NCI-H2107 (cell line): ENCODE data around the gene HDAC4.

Experiments used
- DNase-seq: peaks from one replicate; lab custom pipeline; 2025; lab: John Stamatoyannopoulos, UW

The HDAC4 gene

DNA sequence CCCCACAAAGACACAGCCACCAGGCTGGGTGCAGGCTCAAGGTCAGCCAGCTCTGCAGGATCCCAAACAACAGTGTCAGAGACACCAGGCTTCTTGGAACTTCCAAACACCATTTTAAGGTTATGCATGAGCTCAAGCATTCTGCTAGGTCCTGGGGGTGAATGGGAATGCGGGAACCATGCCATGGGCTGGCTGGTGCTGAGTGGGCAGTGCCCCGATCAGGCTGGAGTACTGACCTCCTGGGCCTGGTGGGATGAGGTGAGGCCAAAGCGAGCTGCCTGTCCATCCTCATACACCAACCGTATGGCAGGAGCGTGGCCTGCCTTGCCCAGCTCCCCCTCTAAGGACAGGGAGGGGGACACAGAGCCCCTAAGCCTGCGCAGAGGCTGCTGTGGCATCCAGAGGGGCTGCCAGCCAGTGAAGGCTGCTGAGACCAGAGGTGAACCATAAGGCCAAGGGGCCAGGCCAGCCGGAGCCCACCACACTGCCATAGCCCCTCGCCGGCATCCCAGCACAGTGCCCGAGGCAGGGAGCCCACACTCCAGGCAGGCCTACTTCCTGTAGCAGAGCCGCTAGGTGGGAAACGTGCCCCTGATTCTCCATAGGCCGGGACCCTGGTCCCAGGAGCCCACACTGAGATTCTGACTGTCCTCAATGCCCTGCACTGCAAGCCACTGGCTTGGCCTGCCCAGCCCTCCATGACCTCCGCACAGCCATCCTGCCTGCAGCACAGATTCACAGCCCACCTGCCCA lies 135.0 kb downstream of the HDAC4 start:
- no peak for DNase-seq

DNA sequence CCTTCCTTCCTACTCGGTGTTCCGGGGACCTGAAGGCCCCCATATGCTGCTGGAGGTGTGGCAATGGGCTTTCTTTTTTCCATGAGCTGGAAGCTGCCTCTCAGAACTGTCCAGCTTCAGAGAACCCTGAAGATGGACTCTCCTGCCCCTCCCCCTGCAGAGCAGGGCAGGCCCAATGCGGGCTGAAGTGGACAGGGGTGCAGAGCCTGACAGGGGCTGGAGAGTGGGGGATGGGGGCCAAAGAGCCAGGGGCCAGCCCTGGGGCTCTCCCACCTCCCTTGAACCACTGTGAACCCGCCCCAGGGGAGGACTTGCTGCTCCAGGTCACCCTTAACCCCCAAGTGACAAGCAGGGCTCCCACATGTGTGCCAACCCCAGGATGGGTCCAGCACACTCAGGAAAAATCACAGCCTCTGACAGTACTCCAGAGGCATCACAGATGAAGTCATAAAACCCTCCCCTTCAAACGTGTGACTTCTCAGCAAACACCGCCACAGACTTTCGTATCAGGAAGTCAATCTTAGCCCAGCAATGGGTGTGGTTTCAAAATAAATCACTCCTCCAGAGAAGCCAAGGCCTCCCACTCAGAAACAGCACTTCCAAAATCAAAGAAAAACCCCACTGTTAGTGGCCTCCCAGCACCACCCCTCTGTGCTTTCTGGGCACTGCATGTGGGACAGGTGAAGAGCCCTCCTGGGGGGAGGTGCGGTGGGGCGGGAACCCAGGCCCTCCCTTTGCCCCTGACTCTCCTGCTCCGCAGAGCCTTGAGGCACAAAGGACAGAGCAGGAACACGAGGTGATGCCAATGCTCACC lies 135.8 kb downstream of the HDAC4 start:
- DNase-seq: no peak

- no peak for DNase-seq
Observed at GRCh38 chr2:239264492-239264837, 136.4 kb downstream of the HDAC4 start.

GRCh38 chr2:239263669-239264491 lies 136.9 kb downstream of the HDAC4 start:
- DNase-seq: no peak

- no peak for DNase-seq
Observed at GRCh38 chr2:239263231-239263630, 137.6 kb downstream of the HDAC4 start.

DNA sequence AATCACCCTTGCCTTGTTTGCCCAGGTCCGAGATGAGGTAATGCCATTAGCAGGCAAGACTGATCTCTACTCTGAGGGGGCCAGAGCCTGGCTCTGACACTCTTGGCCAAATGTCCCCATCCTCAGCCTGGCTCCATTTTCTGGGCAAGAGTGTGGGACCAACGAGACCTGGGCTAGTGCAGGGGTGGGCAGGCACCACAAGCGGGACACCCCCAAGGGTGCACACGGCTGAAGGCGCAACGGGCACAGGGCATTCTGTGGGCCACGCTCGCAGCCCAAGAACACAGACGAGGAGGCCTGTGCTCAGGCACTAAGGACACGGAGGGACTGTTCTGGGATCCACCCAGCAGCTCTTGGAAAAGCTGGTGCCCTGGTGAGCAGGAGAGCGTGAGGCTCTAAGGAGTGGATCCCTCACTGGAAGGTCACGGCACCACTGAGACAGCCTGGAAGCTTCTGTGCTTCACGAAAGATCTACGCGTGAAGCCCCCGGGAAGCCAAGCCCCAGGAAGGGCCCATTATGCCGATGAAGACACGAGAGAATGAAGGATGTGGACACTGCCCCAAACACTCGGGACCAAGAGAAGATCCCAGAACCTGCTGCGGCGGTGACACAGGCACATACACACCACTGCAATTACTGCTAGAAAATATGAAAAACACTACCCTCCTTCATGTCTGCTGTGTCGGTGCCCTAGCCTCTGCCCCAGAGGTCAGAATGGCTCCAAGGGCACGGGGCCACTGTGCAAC lies 138.2 kb downstream of the HDAC4 start:
- no peak for DNase-seq

GRCh38 chr2:239261796-239262483 lies 138.9 kb downstream of the HDAC4 start:
- no peak for DNase-seq

- DNase-seq: no peak
Observed at GRCh38 chr2:239261356-239261755, 139.5 kb downstream of the HDAC4 start.

DNA sequence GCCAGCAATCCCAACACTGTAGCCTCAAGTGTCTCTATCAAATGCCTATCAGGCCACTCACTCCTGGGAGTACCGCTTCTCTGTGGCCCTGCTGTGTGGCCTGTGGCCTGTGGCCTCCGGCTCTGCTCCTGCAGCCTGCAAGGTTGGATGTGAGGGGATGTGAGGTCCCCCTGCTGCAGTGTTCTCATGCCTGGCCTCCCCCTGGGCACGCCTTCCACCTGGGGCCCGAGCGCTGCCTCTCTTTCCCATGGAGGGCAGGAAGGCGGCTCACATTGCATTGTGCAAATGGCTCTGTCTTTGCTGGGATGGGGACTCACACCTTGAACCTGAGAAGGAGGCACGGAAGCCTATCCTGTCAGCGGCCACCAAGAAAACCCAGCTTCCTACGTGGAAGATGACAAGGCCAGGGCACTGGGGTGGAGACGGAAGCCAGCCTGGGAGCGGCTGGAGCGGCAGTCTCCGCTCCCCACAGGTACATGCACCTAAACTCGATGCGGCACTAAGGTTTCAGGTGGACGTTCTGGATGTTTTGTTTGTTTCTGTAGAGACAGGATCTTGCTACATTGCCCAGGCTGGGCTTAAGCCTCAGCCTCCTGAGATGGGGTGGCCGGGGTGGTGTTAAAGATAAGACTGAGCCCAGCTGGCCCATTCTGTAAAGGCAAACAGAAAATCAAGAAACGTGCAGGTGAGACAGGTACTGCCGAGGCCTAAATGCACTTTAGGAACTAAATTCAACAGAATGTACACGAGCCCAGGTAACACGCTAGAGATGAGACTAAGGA lies 140.1 kb downstream of the HDAC4 start:
- no peak for DNase-seq

DNA sequence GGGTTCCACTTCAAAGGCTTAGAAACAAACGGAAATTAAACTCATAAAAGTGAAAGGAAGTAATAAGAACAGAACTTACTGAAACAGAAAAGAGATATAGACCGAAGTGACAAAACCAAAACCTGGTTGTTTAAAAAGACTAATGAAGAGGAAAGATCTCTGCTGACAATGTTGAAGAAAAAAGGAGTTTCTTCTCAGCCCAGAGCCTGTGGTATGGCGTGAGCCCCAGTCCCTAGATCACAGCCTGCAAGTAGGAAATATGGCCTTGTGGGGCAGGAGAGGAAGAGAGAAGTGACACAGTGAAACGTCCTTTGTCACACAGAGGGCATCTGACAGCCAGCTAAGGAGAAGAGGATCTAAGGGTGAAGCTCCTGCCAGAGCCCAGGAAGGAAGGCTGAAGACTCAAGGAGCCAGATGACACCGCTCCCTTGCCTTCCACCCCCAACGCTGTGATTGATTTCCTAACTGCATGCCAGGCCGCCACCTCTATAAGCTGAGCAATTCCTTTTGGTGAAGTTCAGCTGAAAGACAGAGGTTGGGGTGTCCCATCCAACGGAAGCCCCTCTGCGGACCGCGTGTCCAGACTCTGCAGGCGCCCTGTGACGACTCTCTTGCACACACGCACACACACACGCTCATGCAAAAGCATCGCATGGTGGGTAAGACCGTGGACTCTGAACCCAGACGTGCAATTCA lies 141.1 kb downstream of the HDAC4 start:
- DNase-seq: no peak

DNA sequence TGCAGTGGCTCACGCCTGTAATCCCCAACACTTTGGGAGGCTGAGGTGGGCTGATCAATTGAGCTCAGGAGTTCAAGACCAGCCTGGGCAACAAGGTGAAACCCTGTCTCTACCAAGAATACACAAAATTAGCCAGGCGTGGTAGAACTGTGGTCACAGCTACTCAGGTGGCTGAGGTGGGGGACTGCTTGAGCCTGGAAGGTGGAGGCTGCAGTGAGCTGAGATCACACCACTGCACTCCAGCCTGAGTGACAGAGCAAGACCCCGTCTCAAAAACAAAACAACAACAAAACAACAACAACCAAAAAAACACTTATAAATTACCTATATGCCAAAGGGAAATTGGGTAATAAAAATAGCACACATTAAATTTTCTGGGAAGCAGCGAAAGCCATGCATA lies 141.6 kb downstream of the HDAC4 start:
- no peak for DNase-seq

DNA sequence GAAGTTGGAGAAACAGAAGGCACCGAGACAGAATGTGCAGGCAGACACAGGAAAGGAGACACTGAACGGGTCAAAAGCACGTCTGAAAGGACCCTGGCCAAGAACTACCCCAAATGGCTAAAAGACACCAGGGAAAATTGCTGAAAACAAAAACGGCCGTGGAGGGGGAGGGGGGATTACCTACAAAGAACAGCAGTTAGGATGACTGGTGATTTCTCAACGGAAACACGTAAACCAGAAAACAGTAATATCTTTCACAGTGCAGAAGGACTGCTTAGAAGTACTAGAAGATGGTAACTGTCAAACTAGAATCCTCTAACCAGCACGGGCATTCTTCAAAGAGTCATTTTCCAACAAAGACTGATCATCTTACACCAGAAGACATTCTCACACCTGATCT lies 142.6 kb downstream of the HDAC4 start:
- DNase-seq: no peak

- DNase-seq: no peak
Observed at GRCh38 chr2:239257511-239257937, 143.3 kb downstream of the HDAC4 start.

DNA sequence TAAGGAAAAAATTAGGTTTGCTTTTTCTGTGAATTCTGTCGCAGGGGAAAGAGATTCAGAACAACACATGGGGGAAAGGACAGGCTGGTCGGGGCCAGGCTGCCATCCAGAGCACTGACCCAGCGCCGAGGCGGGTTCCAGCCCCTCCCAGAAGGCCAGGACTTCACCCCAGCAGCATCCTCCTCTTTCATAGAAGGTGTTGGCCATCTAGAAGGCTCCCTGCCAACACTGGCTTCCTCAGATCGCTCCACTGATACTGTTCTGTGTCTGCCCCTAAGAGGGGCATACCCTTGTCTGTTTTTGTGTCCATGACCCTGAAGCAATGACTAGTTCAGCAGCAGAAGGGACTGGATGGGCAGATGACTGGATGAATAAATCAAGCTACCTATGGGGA lies 144.5 kb downstream of the HDAC4 start:
- DNase-seq: no peak

- no peak for DNase-seq
Observed at GRCh38 chr2:239255628-239256349, 145.0 kb downstream of the HDAC4 start.

DNA sequence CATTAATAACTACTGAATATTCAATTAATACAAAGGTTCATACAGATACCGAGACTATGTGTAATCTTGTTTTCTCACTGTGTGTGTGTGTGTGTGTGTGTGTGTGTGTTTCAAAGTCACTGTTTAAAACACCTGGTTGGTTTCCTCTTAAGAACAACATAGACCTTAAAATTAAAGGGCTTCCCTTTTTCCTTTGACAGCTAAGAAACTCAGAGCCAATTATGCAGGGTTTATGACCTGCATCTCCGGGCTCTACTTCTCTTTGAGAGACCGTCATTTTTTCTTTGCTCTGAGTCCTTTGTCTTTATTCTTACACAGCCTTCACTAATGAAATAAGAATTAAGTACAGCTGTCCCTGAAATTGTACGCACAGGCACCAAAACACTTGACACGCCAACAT lies 145.6 kb downstream of the HDAC4 start:
- DNase-seq: no peak

DNA sequence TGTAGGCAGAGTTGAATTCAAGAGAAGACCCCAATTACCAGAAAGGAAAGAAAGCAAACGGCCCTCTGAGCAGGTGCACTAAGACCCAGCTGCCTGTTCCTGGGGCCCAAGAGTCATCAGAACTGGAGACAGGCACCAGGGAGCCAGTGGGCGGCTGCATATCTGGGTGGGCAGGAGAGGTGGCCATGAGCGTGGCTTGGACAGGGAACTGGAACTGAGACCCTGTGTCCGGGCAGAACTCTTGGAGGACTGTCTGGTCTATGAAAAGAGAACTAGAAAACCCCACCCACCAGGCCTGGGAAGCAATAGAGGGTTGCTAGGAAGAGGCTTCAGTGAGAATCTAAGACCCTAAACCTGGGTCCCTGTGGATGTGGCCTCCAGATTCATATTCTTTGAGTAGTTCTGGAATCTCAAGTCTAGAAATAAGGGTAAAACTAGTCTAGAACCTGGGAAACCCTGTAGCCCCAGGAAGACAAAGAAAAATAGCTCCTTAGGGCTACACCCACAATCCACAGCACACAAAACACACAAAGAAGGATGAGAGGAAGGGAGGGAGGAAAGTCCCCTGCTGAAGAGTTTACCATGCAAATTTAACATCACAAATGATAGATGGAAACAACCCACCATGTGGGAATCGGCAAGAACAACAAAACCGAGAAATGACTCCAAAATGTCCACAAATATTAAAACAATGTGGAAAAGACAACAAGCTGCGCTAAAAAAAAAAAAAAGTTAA lies 147.0 kb downstream of the HDAC4 start:
- DNase-seq: no peak

GRCh38 chr2:239253264-239253663 lies 147.6 kb downstream of the HDAC4 start:
- no peak for DNase-seq

- DNase-seq: no peak
Observed at GRCh38 chr2:239252801-239253200, 148.0 kb downstream of the HDAC4 start.
